Skeletal muscle tissue (tissue), 4 donors: ENCODE data around the gene PDGFD. TPM values are rescaled to one million over a fixed set of nuclear protein-coding genes. Genes with fewer than 3 reads are reported as not detected.

Experiments
- H3K27ac ChIP-seq: one replicate; pipeline ENCODE4 v1.7.0; 2013; ENCODE audit warnings: mild to moderate bottlenecking, low read depth, low read length, inconsistent platforms
- H3K27me3 ChIP-seq, 3 donors: one replicate each; pipeline ENCODE4 v1.7.0; 2013; ENCODE audit warnings: low read length in 3 of 3; ENCODE audit not compliant: control insufficient read depth in 3 of 3, insufficient read depth in 3 of 3
- H3K36me3 ChIP-seq, 3 donors: one replicate each; pipeline ENCODE4 v1.7.0; 2013; ENCODE audit warnings: low read length in 3 of 3; ENCODE audit not compliant: control insufficient read depth in 3 of 3, insufficient read depth in 3 of 3
- H3K4me1 ChIP-seq, 3 donors: one replicate each; pipeline ENCODE4 v1.7.0; 2013; ENCODE audit warnings: low read length in 3 of 3, mild to moderate bottlenecking in 3 of 3; ENCODE audit not compliant: control insufficient read depth in 3 of 3, insufficient read depth in 3 of 3
- H3K4me3 ChIP-seq, 3 donors: one replicate each; pipeline ENCODE4 v1.7.0; 2013; ENCODE audit warnings: low read length in 3 of 3
- H3K9ac ChIP-seq, 3 donors: one replicate each; pipeline ENCODE4 v1.7.0; 2013; ENCODE audit warnings: low read length in 3 of 3, mild to moderate bottlenecking in 3 of 3, moderate library complexity in 2 of 3, low read depth in 1 of 3
- H3K9me3 ChIP-seq, 3 donors: one replicate each; pipeline ENCODE4 v1.7.0; 2013; ENCODE audit warnings: low read length in 3 of 3; ENCODE audit not compliant: control insufficient read depth in 3 of 3
- total RNA-seq: library from RNA; depleted of rRNA; stranded (reverse); fragments of >200 nt; gene quantifications from one replicate; pipeline ENCODE4 v1.2.3, GENCODE V29; 2014
- donor health status: Osteomylitis.

Gene PDGFD
- total RNA-seq, 1 donor from 2014 or later = 24.0 TPM

DNA sequence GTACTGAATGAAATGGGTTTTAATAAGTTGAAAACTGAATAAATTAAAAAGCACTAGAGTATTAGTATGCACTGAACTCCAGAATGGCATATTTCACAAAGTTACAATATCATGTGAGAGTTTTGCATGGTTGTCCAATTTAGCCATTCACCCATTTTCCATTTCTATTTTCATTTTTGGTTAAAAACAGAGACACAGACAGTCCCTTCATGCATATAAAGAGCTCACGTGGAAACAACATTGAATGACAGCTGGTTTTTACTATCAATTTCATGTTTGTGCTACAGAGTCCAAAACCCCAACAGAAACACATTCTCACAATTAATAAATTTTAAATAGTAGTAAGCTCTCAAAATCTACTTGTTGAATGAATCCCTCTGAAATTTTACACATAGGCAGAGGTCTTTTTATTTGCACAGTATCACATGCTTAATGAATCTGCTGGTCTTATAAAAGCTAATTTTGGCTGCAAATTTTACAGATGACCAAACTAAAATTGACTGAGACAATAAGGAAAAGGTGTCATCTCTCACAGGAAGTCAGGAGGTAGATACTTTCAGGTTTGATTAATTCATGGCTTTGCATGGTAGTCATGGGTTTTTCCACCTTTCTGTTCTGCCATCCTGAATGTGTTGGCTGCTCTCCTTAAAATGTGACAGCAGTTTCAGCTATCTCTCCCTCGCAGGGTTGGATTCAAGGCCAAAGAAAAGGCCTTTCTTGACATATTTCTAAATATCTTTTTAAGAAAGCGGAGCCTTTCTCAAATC lies 148.1 kb downstream of the PDGFD start:
- no peak overlapping the region for H3K27ac ChIP-seq
- H3K4me1 ChIP-seq = no peaks in the 10 kb centered on the region
- H3K36me3 ChIP-seq = no peaks in the 10 kb centered on the region
- no peaks in the 10 kb centered on the region for H3K27me3 ChIP-seq
- no peaks in the 10 kb centered on the region for H3K9me3 ChIP-seq
- H3K4me3 ChIP-seq = no peak overlapping the region
- H3K9ac ChIP-seq = no peak overlapping the region

DNA sequence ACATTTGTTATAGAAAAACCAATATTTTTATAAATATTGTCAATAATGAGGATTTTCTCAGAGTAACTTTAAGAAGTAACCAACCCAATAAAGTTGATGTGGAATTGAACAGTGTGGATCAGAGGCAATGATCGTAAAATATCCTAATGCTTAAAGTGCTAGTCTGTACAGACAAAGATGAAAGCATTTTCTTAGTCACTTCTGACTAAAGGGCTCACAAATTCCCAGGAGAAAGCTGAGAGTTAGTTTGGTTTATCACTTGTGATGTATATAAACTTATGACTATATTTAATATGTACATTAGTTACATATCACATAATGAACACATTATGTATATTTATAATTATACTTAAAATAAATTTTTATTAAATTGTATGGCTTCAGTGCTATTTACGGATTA lies 152.9 kb downstream of the PDGFD start:
- Histone ChIP-seq H3K4me3 (no peak overlapping the region), H3K36me3 (no peaks in the 10 kb centered on the region), H3K27me3 (no peaks in the 10 kb centered on the region), H3K9ac (no peak overlapping the region), H3K27ac (no peak overlapping the region), H3K9me3 (no peaks in the 10 kb centered on the region), H3K4me1 (no peaks in the 10 kb centered on the region)

DNA sequence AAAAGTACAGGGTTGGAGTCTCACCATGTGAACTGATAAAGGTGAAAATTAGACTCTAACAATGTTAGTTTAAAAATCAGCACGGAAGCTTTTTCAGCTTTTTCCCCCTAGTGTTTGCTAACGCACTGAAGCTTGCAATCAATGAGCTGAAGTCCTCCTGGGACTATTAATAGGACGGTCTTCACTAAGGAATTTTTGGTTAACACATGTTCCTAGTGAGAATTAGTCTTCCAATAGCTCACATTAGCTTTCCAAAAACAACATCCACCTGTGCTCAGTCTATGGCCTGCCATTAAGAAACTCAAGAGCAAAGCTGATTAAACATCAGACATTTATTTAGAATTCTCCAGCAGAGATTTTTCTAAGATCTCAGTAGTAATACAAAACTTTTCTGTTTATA lies 154.2 kb downstream of the PDGFD start:
- Histone ChIP-seq H3K9me3 (no peaks in the 10 kb centered on the region), H3K27me3 (no peaks in the 10 kb centered on the region), H3K4me1 (no peaks in the 10 kb centered on the region), H3K9ac (no peak overlapping the region), H3K4me3 (no peak overlapping the region), H3K27ac (no peak overlapping the region), H3K36me3 (no peaks in the 10 kb centered on the region)

DNA sequence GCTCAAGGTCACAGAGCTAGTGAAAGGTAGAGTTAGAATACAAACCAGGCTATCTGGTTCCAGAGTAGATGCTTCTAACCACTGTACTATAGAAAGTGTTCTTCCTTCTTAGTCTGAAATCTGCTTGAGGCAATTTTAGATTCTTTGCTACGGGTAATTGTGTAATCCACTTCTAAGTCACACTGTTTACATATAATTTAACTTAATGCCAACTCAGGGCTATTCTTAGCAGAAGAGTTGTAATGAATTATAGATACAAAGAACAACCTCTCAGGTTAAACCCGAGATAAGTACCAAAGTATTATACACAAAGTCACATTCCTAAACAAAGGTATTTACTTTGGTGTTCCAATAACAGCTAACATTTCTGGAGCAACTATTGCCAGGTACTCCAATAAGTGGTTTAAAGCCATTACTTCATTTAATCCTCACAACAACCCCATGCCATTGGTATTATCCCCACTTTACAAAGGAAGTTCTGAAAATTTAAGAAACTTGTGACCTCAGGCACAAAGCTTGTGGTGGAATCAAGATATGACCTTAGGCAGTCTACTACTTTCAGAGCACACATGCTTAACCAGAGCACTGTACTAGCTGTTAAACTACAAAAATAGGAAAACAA lies 158.6 kb downstream of the PDGFD start:
- H3K4me1 ChIP-seq = no peaks in the 10 kb centered on the region
- H3K36me3 ChIP-seq = no peaks in the 10 kb centered on the region
- no peaks in the 10 kb centered on the region for H3K27me3 ChIP-seq
- no peak overlapping the region for H3K27ac ChIP-seq
- H3K9ac ChIP-seq = no peak overlapping the region
- H3K9me3 ChIP-seq = no peaks in the 10 kb centered on the region
- H3K4me3 ChIP-seq = no peak overlapping the region

DNA sequence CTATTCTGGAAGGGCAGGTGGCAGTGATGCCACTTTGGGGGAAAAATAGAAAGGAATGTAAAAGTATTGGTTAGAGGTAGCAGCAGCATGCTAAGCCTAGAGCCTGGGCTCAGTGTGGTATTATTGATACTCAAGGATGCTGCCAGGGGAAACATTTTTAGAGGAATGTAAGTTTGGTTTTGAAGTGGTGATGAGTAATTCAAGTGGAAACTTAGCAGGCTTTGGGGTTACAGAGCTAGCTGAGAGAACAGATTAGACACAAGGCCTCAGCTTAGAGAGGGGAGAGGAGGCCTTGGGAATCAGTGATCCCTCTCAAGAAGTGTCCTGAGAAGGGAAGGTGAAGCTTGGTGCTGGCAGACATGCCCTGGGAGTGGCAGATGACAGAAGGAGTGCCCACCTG lies 160.5 kb downstream of the PDGFD start:
- Histone ChIP-seq H3K27ac (no peak overlapping the region), H3K9ac (no peak overlapping the region), H3K27me3 (no peaks in the 10 kb centered on the region), H3K36me3 (no peaks in the 10 kb centered on the region), H3K4me3 (no peak overlapping the region), H3K9me3 (no peaks in the 10 kb centered on the region), H3K4me1 (no peaks in the 10 kb centered on the region)

DNA sequence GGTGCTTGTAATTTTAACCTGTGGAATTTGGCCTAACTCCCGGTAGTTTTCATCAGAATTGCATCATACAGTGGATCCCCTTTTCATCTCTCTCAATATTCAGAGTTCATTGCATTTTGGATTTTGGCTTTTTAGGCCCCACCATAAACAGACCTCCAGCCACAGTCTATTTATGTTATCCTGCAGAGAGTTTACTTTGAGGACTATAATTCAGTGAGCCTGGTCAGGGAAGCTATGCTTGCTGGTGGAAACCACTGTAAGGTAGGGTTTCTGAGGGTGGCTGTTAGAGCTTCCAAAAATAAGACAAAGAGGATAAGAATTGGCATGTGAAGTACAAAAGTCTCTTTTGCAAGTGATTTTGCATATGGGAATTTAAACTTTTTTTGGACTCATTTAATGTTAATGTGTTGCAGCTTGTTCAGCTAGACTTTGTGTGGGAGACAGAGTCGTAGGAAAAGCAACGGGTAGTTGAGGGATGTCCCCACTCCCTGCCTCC lies 162.3 kb downstream of the PDGFD start:
- H3K4me3 ChIP-seq = no peak overlapping the region
- H3K27me3 ChIP-seq = no peaks in the 10 kb centered on the region
- H3K9me3 ChIP-seq = no peaks in the 10 kb centered on the region
- no peaks in the 10 kb centered on the region for H3K36me3 ChIP-seq
- H3K9ac ChIP-seq = no peak overlapping the region
- H3K4me1 ChIP-seq = no peaks in the 10 kb centered on the region
- H3K27ac ChIP-seq = peak overlapping the region; percentile 31

DNA sequence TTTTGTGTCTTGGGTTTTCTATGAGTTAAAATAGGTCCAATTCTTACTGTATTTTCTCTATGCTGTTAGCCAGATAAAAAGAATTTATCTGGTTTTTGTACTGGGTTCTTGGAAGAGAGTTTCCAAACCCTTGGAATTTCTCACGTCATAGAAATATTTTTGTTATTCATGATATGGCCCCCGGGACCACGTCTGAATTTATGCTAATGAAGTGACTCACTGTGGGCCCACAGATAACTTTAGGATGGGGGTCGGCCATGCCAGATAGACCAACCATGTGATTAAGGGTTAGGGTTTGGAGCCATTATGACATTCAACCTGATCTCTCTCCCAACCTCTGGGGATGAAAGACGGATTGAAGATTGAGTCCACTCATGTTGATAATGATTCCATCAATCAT lies 163.1 kb downstream of the PDGFD start:
- H3K36me3 ChIP-seq = no peaks in the 10 kb centered on the region
- H3K4me1 ChIP-seq = no peaks in the 10 kb centered on the region
- H3K4me3 ChIP-seq = no peak overlapping the region
- peak overlapping the region; percentile 31 for H3K27ac ChIP-seq
- no peaks in the 10 kb centered on the region for H3K9me3 ChIP-seq
- H3K27me3 ChIP-seq = no peaks in the 10 kb centered on the region
- no peak overlapping the region for H3K9ac ChIP-seq

DNA sequence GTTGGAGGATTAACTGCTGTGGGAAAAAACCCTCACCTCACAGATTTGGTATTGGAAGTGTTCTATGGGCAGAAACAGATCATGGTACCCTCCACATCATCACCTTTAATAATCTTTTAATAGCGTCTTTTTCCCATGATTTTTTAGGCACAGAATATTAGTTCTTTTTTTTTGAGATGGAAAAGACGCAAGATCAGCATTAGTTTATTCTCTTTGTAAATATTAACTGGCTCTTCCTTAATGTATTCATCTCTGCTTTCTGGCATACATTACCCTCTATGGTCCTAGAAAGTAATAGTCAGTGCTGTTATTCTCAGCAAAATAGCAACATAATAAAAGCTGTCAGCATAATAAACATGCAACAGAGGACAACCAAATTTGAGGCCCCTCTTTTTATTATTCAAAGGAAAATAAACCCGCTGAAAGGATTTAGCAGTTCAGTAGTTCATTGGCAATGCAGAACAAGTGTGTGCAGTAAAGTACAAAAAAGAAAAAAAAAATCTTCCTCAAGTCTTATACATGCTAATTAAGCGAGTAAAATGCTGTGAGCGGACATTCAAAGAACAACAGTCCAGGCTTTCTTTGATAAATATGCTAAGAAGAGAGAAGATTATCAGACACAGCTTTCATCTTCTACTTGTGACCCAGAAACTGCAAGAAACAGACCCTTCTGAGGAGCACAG lies 165.0 kb downstream of the PDGFD start:
- Histone ChIP-seq H3K36me3 (no peaks in the 10 kb centered on the region), H3K27ac (no peak overlapping the region), H3K27me3 (no peaks in the 10 kb centered on the region), H3K4me3 (no peak overlapping the region), H3K4me1 (no peaks in the 10 kb centered on the region), H3K9me3 (no peaks in the 10 kb centered on the region), H3K9ac (no peak overlapping the region)

DNA sequence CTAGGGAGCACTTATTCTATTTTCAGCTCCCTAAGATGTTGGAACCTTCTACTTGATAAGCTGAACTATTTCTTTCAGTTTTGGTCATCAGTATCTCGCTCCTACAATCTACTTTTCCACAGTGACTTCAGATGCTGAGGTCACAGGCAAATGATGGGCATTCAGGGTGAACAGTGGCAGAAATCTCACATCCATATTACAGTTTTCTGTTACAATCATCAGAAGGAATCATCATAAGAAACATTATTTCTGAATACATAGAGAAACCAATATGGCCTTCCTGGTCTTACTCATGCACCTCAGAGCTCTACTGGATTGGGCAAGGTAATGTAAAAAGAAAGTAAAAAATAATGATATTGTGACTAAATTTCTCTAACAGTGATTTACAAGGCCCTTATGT lies 166.9 kb downstream of the PDGFD start:
- Histone ChIP-seq H3K4me3 (no peak overlapping the region), H3K4me1 (no peaks in the 10 kb centered on the region), H3K36me3 (no peaks in the 10 kb centered on the region), H3K27me3 (no peaks in the 10 kb centered on the region), H3K9me3 (no peaks in the 10 kb centered on the region), H3K9ac (no peak overlapping the region), H3K27ac (no peak overlapping the region)

DNA sequence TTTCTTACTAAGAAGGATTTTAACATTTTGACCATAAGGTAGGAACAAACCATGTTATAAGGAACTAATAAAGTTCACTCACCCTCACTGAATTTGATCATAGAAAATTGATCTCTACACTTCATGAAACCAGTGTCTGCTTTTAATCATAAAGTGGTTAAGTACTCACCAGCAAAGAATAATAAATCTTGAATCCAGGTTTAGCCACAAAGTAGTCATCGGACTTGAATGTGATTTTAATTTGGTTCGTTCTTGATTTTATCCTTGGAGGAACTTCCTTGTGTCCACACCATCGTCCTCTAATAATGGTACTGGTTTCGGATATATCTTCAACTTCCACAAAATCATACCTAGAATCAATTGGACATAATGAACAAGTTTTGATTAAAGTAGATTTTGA lies 168.1 kb downstream of the PDGFD start:
- Histone ChIP-seq H3K4me3 (no peak overlapping the region), H3K9ac (no peak overlapping the region), H3K27me3 (no peaks in the 10 kb centered on the region), H3K4me1 (no peaks in the 10 kb centered on the region), H3K36me3 (no peaks in the 10 kb centered on the region), H3K9me3 (no peaks in the 10 kb centered on the region), H3K27ac (no peak overlapping the region)
